Inflammatory macrophage treated with lipopolysaccharide for 1 hour (primary cell): ENCODE data around the gene NFIA.

ENCODE experiments used
- DNase-seq, 2 donors: peaks; one replicate each; pipeline ENCODE4 v3.0.0-alpha.2; 2020 to 2022

The NFIA gene

DNA sequence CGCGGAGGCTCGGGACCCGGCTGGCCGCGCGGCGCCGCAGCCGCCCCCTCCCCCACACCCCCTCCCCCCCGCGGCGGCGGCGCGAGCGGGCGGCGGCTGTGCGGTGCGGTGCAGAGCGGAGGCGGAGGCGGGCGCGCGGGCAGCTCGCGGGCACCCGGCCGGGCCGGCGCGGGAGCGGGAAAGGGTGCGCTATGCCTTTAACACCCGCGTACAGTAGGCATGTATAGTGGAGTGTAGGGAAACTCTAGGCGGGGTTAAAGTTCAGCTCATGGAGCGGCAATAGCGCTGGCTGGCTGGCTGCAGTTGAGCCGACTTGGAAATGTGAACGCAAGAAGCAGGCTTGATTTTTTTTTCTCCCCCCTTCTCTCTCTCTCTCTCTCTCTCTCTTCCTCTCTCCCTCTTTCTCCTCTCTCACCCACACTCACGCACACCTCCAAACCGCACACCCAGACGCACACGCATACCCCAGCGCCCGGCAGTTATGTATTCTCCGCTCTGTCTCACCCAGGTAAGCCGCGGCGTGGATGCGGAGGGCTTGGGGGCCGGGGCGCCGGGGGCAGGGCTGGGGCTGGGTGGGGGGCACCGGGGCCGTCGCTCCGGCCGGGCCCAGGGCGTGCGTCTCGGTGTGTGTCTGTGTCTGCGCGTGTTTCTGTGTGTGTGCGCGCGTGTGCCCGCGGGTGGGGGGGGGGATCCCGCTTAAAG, at the start of gene NFIA:
Gene NFIA (plus strand): TSS at position 251 of the 702 bp plus-strand sequence.
- peak; percentile 53 to 57 for DNase-seq

DNA sequence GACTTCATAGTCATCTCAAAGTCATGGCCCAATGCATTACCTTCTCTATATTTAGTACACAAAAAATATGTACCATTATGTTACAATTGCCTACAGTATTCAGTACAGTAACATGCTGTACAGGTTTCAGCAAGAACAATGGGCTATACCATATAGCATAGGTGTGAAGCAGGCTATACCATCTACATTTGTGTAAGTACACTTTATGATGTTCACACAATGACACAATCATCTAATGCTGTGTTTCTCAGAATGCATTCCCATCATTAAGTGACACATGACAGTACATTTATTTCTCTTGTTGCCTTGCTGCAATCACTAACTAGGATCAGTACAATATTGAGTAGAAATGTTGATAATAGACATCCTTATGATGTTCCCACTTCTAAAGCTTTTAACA, 46.5 kb upstream of the NFIA start:
- DNase-seq: no peak

DNA sequence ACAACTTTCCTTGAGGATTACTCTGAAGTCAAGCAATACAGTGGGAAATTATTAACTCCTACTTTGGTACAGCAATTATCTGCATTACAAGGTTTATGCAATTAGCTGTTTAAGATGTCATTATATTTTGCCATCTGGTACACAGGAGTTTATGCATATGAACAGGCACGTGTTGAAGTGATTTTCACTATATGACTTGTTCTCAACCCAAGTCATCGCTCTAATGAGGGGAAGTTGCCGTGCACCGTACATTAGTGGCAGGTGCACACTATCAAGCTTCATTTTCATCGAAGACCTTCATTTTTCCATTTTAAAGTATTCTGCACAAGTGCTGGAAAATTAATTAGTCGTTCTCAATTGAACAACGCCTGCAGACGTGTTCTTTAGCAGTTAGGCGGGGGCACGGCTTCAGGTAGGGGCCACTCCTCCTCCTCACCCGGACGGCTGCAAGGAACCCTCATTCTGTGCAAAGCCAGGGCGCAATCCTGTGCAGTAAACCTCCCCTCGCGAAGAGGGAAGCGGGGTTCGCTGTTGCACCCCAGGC, 39.8 kb upstream of the NFIA start:
- no peak for DNase-seq

DNA sequence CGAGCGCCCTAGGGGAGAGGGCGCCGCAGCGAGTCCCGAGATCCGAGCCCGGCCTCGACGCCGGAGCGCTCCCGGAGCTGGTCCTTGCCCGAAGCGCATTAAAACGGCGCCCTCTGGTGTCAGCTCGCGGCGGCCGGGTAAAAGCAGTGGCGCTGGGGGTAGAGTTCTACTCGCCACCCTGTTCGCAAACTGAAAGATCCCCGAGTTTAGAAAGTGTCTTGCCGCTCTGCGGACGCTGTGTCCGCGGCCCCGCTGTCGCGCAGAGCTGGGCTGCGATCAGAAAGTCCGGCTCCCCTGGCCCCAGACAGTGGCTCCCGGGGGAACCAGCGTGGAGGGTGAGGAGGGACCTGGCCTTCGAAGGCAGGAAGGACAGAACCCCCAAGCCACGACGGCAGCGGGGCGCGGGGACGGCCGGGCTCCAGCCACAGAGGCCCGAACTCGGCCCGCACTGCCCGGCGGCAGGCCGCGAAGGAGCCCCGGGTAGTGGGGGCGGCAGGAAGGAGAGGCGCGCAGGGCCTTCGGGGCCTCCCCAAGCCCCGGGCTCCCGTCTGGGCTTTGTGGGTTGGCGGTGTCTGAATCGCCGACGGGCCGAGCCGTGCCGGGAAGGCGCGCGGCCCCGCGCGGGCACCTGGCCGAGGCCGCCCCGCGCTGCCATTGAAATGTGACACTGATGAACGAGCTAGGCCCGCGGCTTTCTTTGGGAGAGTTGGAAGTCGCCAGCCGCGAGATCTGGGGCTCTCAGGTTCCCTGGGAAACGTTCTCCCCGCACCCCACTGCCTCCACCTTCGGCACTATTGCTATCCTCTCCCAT, 39.1 kb upstream of the NFIA start:
- peak; percentile 67 to 92 for DNase-seq

DNA sequence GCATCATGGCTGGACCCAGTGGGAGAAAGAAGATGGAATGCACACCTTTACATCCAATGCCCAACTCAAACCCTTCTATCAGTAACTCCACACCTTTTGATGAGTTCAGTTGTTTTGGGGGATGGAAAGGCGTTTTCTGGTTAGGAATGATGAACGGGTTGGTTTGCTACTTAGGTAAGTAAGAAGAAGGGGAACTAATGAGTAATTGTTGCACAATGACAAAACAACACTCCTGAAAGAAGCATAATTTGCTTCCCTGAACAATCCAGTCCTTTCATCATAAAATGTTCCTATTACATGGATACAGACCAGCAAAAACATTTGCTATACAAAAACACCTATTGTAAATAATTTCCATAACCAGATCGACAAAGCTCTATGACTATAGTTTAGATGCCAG, 35.9 kb upstream of the NFIA start:
- no peak for DNase-seq

DNA sequence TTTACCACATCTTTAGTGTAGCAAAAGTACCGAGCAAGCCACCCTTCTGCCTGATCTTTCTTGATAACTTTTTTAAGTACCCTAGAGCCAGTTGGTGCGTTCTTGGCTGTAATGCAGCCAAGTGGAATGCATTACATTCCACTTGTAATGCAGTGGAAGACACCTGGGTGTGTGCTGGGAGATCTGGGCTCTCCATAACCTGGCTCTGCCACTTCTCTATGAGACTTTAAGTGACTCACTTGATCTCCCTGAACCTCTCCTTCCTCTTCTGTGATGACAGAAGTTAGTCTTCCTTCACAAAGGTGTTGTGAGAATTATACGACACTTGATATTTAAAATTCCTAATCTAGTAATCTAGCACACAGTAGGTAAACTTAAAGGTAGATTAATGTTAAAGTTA, 35.3 kb upstream of the NFIA start:
- DNase-seq: no peak

DNA sequence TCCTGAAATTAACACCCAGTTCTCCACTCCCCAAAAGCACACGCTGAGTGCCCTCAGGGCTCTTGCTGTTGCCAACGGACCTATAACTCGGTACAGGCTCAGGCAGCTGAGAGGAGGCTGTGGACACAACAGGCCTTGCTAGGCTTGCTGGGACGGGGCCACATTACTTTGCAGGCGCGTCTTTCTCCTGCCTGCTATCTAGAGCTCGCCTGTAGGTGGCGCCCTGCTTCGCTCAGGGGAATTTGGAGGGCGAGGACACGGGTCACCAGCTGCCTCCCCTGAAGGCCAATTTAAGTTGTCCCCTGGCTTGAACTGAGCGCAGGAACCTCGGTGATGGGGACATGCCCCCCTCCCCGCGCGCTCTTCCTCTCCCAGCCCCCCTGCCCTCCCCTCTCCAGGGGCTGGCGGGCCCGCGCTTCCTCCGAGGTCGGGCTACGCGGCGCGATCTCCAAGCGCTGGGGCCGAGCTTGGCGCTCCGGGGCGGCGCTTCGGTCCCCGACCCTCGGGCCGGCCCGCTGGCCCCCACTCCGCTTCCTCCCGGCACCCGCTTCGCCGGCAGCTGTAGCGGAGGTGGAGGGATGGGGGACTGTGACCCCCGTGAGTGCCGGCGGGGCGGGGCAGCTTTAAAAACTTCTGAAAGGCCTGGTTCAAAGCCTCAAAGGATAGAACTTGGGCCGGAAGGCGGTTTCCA, 32.4 kb upstream of the NFIA start:
- peak; percentile 74 to 98 for DNase-seq

DNA sequence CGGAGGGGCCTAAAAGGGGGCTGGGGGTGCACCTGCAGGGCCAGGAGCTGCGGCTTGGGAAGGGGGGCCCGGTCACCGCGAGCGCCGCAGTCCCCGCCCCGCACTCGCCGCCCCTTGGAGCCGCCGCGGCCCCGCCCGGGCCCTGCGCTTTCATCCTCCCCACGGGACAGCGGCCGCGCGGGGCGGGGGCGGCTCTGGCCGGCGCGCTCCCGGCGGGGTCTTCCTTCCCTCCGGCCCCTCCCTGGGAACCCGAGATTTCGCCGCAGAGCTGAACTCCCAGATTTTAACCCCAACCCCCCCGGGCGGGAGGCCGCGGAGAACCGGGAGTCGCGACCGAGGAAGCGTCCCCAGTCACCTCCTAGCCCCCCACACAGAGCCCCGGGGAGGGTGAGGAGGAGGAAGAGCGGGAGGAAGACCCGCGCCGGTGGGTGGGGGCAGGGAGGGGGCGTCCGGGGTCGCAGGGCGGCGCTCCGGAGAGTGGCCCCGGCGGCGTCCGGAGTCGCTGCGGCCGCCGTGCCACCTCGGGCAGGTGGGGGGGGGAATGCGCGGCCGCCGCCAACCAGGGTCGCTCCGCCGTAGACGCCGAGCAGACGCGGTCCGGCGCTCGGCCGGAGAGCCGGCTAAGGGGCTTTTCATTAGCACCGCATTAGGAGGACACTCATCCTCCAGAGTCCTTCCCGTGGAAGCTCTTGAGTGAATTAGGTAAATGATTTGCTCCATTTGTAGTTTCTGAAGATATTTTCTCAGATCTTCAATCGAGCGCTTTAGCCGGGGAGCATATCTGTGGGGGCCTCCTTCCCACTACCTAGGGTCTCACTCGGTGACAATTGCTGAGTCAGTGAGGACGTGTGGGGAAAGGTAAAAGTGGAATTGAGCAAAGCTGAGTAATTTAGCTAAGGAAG, 31.6 kb upstream of the NFIA start:
- DNase-seq: peak in 1 of 2 donors; percentile 14

DNA sequence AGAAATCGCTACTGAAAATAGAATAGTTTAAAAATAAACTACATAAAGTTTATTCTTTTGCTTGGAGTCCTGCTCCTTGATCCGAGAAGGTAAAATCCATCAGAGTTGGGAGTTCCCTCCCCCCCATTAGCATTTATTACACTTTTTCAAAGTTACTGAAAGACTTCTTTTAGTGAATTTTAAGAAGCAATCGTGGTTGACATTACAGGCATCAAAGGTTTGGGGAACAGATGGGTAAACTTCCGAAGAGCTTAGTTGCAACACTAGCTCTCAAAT, 31.0 kb upstream of the NFIA start:
- DNase-seq: no peak

DNA sequence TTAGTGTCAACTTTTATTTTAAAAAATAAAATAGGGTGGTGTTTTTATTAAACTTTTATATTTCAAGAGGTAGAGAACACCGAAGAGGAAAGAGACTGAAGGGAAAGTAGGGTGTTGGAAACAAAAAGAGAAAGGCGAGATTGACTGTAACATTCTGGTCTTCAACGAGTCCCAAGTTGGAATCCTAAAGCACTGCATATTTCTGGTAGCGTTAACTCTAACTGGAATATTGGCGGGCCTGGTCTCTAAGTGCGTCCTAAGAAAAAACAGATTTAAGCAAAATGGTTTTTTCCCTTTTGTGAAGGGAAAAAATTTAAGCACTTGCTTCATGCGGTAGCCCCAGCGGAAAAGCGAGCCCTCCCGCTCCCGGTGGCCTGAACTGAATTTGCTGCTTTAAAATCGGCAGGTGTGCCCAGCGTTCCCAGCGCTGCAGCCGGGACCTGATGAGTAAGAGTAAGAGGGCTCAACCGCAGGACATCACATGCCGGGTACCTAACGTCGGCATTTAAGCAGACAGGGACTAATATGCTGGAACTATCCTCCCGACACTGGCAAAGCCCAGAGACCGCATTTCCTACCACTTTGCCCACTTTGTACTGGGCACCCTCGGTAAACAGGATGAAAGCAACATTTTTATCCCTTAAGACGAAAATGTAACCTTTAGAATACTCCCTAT, 30.5 kb upstream of the NFIA start:
- DNase-seq: no peak

DNA sequence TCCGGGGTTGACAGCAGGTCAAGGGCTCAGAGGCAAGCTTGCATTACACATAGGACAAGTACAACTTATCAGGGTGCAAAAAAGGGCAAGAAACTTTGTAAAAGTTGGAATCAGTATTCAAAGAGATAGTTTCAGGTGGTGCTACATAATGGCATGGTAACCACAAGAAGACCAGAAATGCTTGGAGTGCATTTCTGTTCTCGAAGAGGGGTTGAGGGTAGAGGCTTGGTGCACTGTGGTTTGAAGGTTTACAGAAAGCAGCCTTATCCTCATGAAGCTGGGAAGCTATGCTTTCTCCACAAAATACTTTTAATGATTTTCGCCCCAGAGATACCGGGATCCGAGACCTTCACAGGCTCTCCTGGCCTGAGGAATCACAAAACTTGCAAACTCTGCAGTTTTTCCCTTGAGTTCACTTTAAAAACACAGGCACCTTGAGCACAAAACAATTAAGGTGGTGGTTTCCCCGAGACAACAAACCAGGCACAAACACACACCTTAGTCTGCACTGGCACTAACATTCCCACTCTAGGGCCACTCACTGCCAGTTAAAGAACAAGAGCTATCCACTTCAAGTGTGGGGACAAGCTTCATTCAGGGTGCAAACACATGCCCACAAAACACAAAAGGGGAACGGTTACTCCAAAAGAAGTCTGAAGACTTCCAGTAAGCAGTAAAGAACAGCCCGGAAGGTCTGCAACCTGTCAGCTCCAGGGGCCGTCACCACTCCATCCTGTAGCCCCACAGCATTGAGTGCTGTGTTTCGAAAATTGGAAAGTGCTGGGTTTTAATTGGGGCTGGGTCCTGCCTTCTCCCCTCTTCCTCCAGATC, 29.8 kb upstream of the NFIA start:
- DNase-seq: no peak

DNA sequence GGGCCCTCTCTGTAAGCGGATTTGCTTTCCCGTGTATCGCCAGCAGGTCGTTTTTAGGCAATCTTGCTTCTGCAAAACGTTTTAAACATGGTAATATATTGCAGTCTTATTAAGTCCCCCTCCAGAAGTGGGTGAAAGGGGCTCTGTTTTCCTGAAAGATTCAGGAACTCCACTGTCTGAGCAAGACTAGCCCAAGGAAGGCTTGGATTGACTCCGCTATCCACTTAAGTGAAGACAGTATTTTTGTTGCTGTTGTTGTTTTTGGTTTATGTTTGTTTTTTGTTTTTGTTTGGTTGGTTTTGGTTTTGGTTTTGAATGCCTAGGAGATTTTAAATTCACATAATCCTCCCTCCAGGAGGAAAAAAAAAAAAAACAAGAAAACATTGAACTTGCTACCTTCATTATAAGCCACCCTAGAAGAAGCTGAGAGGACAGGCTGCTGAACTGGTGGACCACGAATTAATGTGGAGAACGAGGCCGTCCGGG, 29.1 kb upstream of the NFIA start:
- no peak for DNase-seq

DNA sequence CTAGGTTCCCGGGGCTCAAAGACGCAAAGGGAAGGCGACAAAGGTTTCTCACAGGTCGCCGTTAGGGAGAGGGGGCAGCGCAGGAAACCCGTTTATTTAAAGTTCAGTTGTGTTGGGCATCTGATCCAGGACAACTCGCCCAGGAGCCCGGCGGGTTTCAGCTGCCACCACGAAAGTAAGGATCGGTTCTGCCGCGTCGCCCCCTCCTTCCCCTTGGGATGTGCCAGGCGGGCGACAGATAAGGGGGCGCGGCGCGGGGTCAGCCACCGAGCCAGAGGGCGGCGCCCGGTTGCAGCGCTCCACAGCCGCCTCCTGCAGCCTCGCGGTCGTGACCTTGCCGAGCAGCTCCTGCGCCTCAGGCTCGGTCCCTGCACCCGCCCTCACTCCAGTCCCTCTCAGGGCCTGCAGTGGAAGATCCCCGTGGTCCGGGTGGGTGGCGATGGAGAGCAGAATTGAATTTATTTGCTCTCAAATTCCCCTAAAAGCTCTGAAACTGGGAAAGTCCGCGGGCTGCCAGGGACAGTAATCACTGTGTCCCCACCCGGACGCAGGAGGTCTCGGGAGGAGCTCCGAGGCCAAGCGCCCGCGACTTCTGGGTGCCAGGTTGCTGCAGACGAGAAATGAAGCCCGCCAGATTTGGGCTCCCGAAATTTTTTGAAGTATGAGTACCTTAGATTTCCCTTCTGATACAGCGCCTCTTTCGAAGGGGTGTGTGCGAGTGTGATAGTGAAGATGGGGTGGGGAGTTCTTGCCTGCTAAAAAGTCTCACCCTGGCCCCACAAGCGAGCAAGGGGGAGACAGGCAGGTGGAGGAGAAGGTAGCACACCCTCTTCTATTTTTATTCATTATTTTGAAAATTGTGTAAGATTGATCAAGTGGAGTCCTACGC, 28.4 kb upstream of the NFIA start:
- DNase-seq: peak; percentile 50 to 68

DNA sequence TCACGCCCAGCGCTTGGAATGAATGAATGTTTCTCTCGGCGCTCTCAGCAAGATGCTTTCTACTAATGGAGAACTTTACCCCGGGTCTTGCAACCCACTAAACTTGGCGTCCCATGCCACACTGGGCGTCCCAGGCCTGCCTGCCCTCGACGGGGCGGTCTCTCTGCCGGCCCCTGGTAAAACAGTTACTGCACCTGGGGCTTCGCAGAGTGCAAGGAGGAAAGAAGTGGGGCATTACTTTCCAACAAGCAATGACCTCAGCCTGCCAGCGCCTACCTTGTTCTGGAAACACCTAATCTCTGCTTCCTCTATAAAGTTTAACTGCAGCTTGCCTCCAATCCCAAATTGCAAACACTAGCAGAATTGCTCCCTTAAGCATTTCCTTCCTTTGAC, 27.8 kb upstream of the NFIA start:
- no peak for DNase-seq

DNA sequence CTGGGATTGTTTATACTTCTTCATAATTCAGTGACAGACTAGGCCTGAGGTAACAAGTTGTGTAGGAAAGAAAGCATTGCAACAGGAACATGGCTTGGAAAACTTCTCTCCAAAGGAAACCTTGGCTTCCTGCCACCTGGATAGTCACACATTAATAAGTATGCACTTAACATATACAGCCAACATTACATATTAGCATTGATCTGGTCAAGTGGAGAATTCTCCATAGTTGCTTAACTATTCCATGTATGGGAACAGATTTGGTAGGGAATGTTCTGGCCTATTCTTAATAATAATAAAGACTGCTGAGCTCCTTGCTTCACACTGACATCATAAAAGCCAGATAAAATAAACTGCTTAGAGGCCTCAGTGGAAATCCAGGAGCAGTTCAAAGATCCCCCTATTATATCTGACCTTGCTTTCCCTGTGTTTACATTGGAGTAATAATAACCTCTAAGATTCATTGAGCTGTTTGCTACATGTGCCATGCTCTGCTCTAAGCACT, 27.2 kb upstream of the NFIA start:
- DNase-seq: no peak

DNA sequence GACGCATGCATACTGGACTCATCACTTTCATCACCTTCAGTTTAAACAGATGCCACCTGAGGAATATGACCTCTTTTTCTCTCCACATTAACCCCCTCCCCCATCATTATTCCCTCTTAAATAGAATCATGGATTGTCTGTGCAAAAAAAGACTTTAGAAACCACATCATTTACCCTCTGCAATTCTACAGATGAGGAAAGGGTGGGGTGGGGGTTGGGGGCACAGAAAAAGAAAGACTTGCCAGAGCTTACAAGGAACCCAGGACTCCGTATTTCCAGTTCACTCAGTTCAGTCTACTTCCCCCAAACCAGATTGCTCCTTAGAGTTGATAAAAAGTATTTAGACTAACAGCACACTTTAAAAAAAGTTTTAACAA, 26.2 kb upstream of the NFIA start:
- DNase-seq: no peak

DNA sequence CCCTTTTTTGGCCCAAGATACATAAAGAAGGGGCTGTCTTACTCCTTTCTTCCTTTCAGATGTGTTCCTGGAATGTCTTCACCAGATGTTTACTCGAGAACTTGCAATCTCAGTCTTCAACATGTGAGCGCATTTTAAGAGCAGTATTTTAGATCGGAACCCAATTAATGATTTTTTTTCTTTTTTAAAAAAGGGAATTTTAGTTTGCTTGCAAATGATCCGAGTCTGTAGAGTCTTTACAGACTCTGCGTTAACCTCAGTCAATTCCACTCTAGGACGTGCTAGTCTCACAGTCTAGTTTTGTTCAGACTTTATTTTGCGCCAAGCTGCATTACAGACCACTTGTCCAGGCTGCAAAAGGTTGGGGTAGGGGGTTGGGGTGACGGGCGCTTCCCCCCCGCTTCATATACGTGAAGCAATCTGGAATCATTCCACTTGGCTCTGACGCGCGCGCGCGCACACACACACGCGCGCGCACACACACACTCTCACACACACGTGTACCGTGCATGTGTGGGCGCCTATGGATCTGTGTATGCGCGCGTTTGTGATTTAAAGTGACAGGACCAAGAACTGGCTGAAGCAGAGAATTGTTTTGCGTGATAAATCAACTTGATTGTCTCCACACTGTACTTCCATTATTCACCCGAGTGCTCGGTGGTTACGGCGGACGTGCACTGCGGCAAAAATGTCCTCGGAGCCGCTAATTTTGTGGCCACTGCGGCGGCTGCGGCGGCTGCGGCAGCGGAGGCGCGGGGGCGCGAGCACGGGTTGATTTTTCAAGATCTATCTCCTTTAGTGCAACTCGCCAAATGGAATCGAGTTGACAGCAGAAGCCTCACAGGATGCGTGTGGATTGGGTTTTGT, 25.6 kb upstream of the NFIA start:
- peak in 1 of 2 donors; percentile 40 for DNase-seq

DNA sequence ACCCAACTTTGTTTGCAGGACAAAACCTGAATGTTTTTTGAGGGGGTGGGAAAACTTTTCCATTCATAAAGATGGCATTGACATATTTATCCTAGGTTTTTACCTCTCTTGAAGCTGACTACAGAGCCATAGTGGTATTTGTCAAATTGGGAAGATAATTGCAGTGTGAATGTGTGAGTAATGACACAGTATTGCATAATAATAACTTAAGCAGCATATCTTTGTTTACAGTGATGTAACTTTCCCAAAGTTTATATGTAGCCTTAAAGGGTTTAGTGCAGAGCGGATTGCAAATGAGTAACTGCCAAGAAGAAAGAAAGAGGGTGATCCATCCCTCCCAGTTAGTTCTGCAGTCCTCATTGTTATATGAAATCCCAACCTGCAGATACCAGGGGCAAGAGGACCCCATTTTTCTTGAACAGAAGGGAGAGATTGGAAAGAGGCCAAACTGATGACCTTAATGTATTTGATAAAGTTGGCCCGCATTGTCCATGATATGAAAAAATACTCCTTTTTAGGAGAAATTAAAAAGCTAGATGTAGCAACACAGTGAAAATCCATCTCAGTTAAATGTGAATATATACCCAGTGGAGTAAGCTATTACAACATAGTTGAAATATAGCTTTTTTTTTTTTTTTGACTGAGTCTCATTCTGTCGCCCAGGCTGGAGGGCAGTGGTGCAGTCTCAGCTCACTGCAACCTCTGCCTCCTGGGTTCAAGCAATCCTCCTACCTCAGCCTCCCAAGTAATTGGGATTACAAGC, 23.7 kb upstream of the NFIA start:
- peak; percentile 63 to 73 for DNase-seq
